Fibroblast of peridontal ligament (primary cell): ENCODE data around the gene VAV2.

Source experiments
- DNase-seq: peaks from one replicate; pipeline ENCODE4 v3.0.0-alpha.2; 2010; ENCODE audit errors: extremely low read depth

The VAV2 gene

DNA sequence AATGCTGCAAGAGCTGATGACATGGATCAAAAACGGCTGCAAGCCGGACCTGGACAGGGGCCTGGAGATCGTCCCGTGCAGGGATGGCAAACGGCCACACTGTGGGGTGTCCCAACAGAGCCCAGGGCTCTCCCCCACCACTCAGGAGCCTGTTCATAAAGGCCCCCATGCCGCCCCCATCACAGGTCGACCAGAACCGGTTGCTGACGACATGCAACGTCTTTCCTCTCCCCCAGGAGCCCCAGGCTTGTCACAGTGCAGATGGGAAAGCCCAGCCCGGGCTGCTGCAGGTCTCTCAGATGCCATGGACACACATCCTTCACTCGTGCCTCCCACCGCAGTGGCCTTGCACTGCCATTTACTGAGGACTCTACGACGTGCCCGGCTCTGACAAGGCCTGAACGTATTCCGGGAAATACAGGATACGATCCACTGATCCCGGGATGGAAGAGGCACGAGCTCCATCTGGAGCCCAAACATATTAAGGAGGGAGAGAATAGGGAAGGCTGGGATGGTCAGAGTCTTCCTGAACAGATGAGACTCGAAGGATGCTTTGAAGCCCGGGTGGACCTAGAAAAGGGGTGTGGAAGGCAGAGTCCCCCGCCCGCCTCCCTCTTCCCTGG is 177.4 kb downstream of the VAV2 start:
- no peak for DNase-seq

DNA sequence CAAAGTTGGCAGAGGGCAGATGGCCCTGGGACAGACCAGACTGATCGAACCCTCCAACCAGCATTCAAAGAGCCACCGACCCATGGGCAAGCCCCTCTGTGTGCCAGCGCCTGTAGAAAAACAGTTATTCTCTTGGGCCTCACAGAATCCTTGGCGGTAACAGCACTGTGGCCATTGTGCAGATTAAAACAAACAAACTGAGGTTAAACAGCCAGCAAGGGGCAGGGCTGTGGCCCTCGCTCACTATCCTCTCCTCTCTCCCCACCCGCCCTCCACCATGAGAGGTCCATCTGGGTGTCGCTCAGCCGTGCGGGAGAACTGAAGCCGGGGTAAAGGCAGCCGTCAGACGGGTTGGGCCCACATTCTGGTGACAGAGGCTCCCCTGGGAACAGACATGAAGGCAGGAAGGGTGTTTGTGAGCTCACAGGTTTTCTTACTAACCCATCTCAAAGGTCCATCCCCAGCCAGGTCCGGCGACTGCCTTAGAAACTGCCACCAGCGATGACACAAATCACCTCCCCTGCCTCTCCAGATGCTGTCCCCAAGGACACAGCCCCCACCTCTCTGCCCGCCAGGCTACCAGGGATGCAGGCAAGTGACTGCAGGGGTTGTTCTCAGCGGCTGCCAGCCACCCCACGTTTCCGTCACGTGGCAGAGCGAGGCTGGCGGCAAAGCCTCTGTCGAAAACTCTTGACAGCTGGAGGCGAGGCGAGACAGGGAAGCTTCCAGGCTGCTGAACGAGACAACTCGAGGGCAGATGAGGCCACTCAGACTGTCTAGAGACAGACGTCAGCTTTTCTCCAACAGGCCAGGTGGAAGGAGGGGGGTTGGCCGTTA is 178.2 kb downstream of the VAV2 start:
- DNase-seq = no peak

DNA sequence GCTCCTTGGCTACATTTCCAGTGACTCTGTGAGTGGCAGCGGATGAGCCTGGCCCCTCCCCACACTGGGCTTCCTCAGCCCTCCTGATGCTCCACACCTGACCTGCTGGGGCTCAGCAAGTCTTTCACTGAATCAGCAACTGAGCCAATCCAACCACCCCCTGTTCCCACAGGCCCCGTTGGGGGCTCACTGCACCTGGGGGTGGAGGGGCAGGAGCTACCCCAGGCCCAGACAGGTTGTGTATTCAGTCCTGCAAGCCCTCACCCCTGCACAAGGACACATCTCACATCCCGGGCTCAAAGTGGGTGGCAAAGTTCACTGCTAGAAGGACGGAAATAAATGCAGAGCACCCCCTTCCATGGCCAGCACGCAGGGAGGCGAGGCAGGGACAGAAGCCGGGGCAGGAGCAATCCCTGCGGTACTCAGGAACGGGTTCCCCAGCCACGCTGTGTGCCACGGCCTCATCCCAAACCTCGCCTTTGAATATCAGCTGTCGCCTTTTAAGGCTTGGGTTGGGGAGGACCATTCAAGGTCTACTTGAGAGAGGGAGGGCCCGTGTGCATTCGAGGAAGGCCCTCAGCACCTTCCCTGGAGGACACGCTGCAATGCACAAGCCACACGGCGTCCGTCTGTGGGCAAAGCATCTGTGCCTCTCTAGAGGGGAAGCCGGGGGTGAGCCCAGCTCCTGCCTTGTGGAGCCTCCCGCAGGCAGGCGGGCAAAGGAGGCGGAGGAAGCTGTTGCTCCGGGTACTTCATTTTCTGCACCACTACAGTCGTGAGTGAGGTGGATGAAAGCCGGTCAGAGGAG is 179.0 kb downstream of the VAV2 start:
- DNase-seq = no peak

DNA sequence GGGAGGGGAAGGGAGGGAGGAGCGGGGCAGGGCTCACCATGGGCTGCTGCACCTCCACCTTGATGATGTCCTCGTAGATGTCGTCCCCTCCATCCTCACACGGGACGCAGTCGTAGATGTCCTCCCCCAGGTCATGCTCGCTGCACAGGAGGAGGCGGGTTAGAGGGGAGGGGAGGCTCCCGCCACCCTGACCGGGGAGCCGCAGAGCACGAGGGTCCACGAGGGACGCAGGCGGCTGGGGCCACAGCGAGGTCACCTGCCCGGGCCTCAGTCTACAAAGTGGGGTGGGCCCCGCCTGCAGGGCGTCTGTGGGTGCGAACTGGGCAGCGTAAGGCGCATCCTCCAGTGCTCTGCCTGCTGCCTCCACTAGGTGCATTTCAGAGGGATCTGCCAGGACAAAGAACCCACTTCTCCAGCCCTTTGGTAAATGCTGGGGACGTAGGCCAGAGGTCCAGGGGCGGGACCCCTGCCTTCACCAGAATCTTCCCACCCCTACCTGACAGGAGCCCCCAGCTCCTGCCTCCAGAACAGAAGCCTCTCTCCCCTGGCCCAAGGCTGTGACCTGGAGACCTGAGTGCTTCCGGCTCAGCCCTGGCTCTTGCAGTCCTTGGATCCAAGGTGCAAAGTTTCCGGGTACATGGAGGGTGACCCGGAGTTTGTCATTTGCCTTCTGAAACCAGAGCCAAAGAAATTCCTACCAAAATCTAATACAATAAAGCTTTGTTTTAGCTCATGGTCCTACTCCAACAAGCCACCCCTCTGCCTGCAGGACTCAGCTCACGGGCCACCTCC is 179.9 kb downstream of the VAV2 start:
- no peak for DNase-seq

DNA sequence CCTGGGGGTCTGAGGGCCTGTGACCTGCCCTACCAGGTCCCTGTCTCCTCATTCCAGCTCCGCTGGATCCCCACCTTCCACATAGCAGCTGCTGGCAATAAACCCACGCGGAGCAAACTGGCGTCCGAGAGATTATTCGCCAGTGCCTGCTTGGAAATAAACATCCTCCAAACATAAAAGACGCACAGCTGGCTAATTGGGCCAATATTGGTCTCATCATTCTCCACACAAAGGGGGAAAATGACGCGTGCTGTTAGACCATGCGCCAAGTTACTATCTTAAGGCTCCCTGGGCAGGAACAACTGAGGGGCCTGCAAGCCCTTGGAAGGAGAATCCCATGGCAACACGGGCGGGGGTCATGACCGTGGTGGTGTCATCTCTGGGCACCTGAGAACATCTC is 180.7 kb downstream of the VAV2 start:
- DNase-seq = no peak

DNA sequence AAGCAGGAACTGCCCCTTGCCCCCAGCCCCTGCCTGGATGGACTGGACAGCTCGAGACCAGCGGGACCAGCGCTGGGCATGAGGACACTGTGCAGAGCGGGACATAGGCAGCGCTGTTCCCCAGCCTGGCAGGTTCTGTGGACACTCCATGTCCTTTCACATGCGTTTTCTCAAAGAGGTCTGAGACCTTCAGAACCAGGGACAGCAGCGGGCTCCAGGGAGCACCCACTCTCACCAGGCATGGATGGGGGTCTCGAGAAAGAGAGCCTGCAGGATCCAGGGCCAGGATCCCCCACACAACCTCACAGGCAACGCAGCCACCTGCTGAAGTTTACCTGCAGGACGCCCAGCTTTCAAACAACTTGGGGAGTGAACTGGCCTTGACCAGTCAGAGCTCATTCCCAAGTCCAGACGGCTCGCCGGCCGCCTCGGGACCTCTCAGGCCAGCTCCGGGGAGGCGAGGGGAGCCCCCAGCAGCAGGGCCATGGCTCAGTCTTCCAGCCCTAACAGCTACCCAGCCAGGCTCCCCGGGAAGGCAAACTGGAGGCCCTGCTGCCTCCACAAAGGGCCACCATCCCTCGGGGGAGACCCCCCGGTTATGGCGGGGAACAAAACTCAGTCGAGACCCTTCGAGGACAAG is 181.4 kb downstream of the VAV2 start:
- DNase-seq = no peak

DNA sequence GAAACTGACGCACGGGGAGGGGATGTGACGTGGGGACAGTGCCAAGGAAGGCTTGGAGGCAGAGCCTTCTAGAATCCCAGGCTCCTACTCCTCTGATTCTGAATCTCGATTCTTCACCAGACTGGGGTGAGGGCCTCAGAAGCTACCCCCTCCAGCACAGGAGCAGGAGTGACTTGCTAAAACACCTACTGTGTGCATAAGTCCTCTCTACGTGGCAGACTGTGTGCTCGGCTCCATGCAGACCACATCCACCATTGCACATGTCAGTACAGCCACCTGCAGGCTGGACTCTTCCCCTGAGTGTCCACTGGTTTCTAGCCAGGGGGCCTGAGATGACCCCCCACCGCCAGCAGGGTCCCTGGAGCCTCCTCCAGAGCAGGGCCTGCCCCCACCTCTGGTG is 182.8 kb downstream of the VAV2 start:
- DNase-seq = no peak

DNA sequence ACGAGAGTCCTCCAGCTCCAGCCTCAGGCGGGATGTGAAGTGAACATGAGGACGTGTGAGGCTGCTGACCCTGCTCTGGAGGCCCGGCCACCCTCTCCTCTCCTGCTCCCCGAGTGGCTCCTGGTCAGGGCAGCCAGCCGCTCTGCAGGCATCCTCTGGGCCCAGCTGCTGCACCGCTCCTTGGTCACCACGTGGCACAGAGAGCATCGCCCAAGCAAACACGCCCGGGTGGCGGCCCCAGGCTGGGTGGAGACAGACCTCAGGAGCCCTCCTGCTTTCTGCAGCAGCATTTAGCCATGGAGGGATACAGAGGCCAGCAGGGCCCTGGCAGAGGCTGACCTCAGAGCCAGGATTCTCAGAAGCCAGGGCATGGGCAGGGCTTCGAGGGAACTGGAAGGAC is 184.3 kb downstream of the VAV2 start:
- no peak for DNase-seq

DNA sequence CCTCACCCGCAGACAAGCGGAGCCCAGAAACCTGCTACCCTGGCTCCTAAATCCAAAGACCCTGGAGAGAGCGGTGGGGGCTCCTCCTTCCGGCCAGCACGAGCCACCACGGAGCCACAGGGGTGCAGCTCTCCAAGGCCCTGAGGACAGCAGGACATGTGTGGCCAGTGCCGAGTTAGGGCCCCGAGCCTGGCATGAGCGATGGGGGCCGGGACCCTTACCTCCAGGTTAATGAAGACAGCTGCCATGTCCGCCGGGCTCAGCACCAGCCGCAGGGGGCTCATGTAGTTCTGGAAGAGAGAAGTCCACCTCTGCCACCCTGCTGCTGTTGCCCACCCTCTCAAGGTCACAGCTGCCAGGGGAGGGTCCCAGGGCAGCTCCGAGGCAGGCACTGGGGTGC is 185.1 kb downstream of the VAV2 start:
- no peak for DNase-seq

DNA sequence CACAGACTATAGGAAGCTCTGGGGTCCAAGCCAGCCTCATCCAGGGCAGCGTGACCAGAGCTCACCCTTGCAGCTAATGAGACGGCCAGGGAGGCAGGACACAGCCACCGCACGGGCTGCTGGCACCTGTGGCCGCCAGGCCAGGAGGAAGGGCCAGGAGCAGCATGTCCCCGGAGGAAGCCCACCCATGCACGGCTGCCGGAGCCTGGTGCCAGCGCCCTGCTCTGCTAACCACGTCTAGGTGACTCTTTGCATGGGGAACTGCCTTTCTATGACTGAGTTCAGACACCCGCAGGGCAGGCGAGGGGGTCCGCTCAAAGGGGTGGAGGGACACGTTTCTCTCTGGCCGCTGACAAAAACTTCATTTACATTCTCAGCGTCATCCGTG is 185.5 kb downstream of the VAV2 start:
- DNase-seq = no peak

DNA sequence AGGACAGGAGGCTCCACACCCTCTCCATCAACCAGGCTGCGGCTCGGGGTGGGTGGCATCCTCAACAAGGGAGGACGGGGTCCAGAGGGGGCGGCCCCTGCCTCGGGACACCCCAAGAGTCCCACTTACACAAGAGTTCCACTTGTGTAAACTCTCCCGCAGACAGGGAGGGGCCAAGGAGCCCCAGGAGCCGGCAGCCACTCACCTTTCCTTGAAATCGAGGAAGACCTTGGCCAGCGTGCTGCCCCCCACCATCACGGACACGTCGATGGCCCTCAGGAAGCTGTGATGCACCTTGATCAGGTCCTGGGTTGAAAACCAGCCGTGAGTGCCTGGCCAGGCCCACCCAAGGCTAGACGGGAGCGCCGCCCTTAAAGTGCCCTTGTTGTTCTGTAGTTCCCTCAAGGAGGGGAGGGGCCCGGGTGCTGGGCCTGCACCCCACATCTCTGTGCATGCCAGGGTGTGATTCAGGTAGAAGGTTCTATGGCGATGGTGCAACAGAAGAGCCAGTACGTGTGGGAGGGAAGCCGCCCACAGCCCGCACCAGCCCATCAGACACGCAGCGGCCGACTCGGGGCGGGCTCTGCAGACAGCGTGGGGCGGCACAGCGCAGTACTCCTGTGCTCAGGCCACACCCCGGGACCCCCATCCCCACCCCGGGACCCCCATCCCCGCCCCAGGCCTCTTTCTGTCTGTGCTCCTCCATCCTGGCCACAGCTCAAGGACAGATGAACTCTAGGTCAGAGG is 186.1 kb downstream of the VAV2 start:
- no peak for DNase-seq

DNA sequence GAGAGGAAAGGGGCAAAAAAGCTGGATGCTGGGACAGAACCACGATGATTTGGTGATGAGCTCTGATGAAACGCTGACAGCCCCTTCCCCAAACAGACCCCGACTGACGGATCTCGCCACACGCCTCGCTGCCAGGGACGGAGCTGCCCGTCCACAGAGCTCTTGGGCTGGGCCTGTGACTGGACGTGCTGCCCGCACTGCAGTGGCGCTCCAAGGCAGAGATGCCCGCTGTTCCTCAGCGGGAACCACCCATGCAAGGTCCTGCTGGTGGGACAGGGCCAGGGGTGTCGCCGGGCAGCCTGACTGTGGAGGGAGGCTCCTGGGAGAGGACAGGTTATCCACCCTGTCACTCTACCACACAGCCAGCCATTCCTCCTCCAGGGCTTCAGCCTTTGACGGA is 187.9 kb downstream of the VAV2 start:
- no peak for DNase-seq

DNA sequence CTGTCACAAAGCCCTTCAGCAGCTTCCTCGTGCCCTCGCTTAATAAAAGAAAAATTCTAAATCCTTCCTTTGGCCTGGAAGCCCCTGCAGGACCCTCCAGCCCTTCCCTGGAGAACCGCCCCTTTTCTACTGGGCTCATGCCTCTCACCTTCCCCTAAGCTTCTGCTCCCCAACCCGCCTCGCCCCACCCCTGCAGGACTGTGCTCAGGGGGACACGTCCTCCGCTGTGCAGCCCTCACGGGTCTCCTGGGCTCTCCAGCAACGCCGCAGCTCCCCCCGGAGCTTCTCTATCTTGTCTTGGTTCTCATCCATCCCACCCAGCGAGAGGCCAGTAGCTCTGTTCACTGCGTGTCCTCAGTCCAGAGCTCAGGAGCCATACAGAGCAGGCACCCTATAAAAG is 188.4 kb downstream of the VAV2 start:
- DNase-seq = no peak

DNA sequence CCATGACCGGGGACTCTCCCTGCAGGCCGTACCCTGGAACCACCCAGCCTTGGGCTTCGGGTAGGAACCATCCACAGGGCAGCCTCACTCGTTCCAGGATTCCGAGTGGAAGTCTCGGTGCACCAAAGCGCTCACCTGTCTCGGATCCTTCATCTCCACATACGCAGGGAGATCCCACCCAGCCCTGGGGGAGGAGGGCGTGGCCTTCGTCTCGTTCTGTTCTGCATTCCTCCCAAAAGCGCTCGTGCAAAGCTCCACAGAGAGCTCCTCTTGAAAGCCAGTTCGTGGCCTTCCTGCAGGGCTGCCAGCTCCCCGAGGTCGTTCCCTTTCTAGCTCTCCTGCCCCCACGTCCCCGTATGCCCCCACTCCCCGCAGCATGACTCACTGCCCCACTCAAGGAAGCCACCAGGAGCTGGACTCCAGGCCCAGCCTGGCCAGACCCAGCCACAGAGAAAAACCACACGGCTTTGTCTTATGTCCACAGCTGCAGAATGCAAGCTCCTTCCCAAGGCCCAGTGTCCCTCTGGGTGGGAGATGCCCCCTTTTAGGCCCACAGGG is 189.0 kb downstream of the VAV2 start:
- DNase-seq = peak; percentile 14

DNA sequence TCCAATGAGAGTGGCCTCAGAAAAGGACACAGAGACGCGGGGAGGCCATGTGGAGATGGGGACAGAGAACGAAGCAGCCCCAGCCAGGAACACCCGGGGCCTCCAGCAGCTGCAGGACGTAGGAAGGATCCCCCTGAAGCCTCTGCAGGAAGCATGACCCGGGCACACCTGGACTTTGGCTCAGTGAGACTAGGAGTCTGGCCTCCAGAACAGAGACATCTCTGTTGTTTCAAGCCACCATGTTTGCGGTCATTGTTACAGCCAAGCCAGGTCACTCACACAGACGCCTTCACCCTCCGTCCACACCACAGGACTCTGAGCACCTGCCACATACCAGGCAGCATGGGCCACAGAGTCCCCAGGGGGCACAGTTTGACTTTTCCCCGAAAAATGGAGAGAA is 190.4 kb downstream of the VAV2 start:
- no peak for DNase-seq

DNA sequence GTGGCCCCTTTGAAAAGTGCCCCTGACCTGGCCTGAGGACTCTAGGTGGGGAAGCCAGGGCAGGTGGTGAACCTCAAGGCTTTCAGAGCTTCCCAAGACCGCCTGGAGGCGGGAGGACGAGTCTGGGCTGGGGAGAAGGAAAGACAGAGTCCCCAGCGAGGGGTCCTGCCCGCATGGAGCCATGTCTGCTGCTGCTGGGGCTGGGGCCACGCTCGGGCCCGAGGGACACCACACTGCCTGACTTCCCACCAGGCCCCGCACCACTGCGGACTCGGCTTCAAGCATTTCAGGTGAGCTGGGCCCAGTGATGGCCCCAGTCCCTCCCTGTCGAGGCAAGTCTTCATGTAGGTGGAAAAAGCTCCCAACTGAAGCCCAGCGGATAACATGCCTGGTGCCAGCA is 191.9 kb downstream of the VAV2 start:
- DNase-seq = no peak

DNA sequence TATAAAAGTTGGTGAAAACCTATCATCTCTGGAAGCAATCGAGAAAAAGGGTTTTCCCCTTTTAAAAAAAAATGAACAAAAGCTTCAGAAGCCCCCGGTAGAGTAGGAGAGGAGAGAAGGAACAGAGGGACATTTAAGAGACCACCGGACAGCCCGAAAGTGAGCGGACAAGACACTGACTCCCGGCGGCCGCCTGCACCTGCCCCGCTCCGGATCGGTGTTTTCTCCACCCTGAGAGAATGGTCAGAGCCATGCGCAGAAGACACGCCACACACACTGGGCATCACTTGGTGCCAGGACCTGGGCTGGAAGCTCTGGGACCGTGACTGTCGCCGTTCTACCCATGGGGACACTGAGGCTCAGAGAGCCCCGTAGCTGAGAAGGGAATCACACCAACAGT is 192.4 kb downstream of the VAV2 start:
- DNase-seq = no peak

DNA sequence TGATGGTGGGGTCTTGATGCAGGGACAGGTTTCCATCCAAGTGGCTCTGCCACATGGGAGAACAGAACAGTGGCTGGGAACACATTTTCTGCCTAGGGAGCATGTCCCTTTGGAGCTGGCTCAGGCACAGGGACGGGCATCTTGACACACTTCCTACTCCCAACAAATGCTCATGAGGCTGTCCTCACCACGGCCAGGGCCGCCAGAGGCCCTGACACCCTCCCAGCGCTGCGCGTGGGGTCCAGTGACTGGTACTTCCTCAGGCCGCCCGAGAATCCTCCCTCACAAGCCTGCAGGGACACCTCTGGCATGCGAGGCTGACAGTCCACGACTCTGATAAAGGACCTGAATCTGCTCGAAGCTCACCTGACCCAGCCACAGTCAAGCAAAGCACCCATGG is 193.0 kb downstream of the VAV2 start:
- no peak for DNase-seq

DNA sequence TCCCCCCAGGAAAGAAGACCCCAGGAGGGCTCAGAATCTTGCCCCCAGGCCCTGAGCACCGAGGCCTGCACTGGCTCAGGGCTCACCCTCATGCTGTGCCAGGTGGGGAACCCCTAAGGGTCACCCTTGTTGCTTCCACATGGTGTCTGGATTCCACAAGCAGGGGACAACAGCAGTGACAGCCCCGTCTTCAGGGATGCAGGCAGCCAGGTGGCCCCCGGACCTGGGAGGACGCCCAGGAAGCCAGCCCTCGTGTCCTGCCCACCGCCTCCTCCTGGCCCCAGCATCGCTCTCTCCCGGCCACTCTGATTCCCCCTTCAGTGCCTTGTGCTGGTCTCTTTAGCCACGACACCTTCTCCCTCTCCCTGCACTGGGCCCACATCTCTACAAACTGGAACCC is 194.0 kb downstream of the VAV2 start:
- no peak for DNase-seq

DNA sequence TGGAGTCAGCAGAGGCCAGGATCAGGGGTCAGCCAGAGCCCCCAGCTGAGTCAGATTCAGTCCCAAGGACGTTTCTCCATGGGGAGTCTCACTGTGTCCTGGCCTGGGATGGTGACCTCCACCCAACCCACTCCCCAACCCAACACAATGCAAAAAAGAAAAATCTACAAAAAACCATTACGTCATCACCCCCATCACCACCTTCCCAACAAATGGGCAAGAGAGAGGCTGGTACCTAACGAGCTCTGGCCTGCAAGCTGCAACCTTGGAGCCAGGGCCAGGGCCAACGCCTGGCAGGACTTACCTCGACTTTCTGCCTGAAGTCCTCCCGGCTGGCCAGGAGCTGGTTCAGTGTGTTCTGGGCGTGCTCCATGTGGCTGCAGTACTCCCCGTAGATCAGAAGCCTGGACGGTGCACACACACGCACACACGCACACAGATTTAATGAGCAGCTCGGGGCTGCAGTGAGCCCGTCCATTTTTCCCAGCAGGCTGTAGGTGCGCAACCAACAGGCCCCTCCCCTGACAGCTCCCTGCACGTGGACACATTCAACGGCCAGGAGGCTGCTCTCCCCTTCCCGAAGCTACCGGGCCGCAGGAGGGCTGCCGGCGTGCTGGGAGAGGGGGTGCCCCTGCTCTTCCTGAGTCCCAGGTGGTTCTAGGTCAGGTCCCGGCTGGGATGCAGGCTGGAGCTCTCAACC is 194.6 kb downstream of the VAV2 start:
- no peak for DNase-seq
